GM19043 (cell line): ENCODE measurements around the gene SNX21.

Experiments used
- ATAC-seq: cut with Tn5 transposase; IDR thresholded peaks from one replicate; pipeline ENCODE4 v1.9.1; 2021; ENCODE audit warnings: low read depth; ENCODE audit not compliant: unreplicated experiment

Gene SNX21

GRCh38 chr20:45874576-45874975, 41.0 kb downstream of the SNX21 start:
- no peak for ATAC-seq

GRCh38 chr20:45878076-45878761, 44.6 kb downstream of the SNX21 start:
- ATAC-seq: no peak

GRCh38 chr20:45880988-45881788, 47.6 kb downstream of the SNX21 start, which contains the start of gene ZSWIM1:
TSS of gene ZSWIM1 (plus strand) at chr20:45881227. CDS start at chr20:45882593, 1,366 bp downstream.
- peak; percentile 97 for ATAC-seq

GRCh38 chr20:45882469-45883099, 49.0 kb downstream of the SNX21 start:
- no peak for ATAC-seq

- ATAC-seq: no peak
These were observed 49.5 kb downstream of the SNX21 start for GRCh38 chr20:45883100-45883469.

- no peak for ATAC-seq
These were observed 53.2 kb downstream of the SNX21 start for GRCh38 chr20:45886590-45887345.

DNA sequence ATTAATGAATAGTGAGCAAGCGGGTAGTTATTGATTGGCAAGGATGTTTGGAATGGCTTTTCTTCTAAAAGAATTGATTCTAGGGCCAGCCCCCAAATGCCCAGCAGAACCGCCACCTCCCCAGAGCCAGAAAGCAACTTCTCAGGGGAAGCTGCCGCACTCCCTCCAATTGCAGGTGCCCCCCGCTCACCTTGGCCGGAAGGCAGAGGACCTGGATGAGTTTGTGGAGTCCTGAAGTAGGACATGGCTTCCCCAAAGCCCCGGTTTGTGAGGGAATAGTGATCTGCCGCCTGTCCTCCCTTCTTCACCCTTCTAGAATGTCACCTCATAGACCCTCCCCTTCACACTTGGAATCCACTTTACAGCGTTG, 53.7 kb downstream of the SNX21 start, which contains the start of gene SPATA25:
Gene SPATA25 (minus strand): TSS at position 277 of the 370 bp plus-strand sequence. CDS start 32 bp downstream, at position 245.
- ATAC-seq: no peak

DNA sequence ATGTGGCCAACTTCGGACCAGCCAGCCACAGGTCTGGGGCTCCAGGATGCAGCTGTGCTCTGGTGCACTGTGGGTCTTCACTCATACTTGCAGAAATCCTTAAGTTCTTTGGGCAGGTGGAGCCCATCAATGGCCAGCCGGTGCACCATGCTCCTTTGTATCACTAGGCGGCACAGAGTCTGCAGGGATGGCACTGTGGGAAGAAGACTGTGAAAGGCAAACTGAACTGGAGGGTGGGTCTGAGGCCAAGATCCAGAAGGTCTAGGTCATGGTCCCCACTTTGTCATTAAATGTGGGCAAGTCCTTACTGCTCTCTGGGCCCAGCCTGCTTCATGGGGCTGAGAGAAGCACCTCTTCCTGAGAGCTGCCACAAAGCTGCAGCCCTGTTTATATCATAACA, 55.1 kb downstream of the SNX21 start:
- ATAC-seq: no peak

DNA sequence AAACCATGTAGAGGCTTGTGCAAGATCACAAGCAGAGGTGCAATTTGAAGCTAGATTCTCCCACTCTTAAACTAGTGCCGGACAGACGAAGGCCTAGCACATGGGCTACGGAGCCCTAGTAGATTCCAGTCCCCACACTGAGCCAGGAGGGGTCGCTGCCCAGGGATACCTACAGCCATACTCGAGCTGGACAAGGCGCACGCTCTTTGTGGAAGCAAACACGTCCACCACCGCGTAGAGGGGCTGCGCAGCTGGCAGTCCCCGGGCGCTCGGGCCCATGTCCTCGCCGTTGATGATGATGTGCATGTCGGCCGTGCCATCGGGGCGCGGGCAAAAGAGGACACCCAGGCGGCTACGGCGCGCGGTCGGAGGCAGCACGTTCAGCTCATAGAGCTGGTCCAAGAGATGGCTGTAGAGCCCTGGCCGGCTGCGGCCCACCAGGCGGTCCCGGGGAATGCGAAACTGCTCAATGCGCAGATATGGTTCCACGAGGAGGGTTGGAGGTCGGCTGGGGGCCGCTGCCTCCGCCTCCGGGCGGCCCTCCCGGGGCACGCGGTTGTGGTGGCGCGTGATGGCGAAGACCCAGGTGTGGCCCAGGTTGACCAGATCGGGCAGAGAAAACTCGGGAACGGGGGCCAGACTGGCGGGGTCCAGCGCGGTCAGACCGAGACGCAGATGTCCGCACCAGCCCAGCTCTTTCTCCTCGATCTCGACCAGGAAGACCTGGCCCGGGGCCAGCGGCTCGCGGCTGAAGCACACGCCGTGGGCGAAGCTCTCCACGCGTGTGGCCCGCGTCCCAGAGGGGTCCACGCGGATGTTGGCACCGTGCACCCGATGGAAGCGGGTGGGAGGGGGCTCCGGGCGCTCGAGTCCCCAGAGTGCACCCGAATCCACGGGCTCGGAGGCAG, 56.7 kb downstream of the SNX21 start:
- ATAC-seq: no peak

DNA sequence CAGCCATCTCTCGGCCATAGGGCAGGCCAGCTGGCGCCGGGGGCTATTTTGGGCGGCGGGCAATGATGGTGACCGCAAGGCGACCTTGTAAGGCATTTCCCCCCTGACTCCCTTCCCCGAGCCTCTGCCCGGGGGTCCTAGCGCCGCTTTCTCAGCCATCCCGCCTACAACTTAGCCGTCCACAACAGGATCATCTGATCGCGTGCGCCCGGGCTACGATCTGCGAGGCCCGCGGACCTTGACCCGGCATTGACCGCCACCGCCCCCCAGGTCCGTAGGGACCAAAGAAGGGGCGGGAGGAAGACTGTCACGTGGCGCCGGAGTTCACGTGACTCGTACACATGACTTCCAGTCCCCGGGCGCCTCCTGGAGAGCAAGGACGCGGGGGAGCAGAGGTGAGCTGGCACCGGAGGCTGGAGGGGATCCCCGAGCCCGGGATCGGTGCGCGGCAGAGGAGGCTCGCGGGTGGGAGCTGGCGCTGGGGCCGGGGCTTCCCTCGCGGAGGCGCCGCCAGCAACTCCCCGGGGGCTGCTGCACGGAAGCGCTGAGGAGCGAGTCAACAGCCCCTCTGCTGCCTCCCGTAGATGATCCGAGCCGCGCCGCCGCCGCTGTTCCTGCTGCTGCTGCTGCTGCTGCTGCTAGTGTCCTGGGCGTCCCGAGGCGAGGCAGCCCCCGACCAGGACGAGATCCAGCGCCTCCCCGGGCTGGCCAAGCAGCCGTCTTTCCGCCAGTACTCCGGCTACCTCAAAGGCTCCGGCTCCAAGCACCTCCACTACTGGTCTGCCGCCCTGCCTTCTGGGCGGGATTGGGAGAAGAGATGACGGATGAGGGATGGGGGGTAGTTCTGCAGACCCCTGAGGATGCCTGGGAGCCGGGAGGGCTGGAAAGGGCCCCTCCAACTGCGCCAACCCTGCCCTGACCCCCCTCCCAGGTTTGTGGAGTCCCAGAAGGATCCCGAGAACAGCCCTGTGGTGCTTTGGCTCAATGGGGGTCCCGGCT, 57.7 kb downstream of the SNX21 start, which contains the start of the genes CTSA and NEURL2:
Gene CTSA (plus strand): TSS at position 351 of the 999 bp plus-strand sequence. CDS start 234 bp downstream, at position 585.
Gene NEURL2 (minus strand): TSS at position 224 of the 999 bp plus-strand sequence. CDS start 217 bp downstream, at position 7.
- peak; percentile 70 for ATAC-seq

- no peak for ATAC-seq
These were observed 58.6 kb downstream of the SNX21 start for GRCh38 chr20:45892049-45892825.
